Fibroblast of lung (primary cell): ENCODE results near the gene WDR20.

Experiments
- CTCF ChIP-seq, 2 donors: IDR thresholded peaks in 1 of 2; conservative IDR thresholded peaks in 1 of 2; 1 replicate in 1 of 2; 2 replicates in 1 of 2; pipeline ENCODE4 v1.5.1; 2011 to 2012; ENCODE audit warnings: low read length in 2 of 2, control low read depth in 1 of 2, inconsistent platforms in 1 of 2, low read depth in 1 of 2, mild to moderate bottlenecking in 1 of 2
- EZH2 ChIP-seq: IDR thresholded peaks from 2 replicates; pipeline ENCODE4 v1.5.1; 2012; ENCODE audit warnings: low read length, control low read depth, mild to moderate bottlenecking; ENCODE audit errors: missing control alignments

DNA sequence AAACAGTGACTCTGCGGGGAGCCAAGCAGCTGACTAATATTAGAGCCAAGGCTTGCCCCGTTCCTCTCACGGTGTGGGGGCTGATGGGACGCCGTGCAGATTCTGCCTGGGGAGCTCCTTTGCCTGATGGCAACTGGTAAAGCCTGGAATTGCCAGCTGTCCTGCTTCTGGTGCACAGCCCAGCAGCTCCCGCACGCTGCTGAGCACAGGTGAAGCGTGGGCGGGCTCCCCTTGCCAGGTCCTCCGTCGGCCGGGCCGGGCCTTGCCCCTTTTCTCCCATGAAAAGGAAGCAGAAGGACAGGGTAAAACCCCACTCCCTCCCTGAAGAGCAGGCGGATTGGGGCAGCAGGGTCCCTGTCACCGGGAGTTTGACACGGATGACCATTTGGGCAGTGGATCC is 79.0 kb downstream of the WDR20 start:
- TF ChIP-seq CTCF (conservative IDR thresholded peaks at IDR 0.05 in 1 of 2, IDR thresholded peaks at IDR 0.05 in 1 of 2; ENCODE audit: low read depth in 1 of 2, low read length in 2 of 2) = no peak
- TF ChIP-seq EZH2 = no peak
